Ishikawa (cell line): ENCODE measurements around the gene RGS4.

Experiments
- CEBPB ChIP-seq: IDR thresholded peaks from 2 replicates; pipeline ENCODE4 v1.6.1; 2012
- CREB1 ChIP-seq: IDR thresholded peaks from 2 replicates; pipeline ENCODE4 v1.6.1; 2012; ENCODE audit warnings: low read depth
- EGR1 ChIP-seq: IDR thresholded peaks from 2 replicates; pipeline ENCODE4 v1.6.1; 2012
- EP300 ChIP-seq: IDR thresholded peaks from 2 replicates; pipeline ENCODE4 v1.6.1; 2012; ENCODE audit warnings: borderline replicate concordance
- FOXM1 ChIP-seq: IDR thresholded peaks from 2 replicates; pipeline ENCODE4 v1.6.1; 2012; ENCODE audit warnings: low read depth, borderline replicate concordance
- NFIC ChIP-seq: IDR thresholded peaks from 2 replicates; pipeline ENCODE4 v1.6.1; 2012
- RAD21 ChIP-seq: IDR thresholded peaks from 2 replicates; pipeline ENCODE4 v1.6.1; 2012; ENCODE audit warnings: low read depth
- TAF1 ChIP-seq: IDR thresholded peaks from 2 replicates; pipeline ENCODE4 v1.6.1; 2012; ENCODE audit warnings: low read depth, mild to moderate bottlenecking
- TCF12 ChIP-seq: IDR thresholded peaks from 2 replicates; pipeline ENCODE4 v1.6.1; 2012; ENCODE audit warnings: low read depth
- TEAD4 ChIP-seq: IDR thresholded peaks from 2 replicates; pipeline ENCODE4 v1.6.1; 2012
- YY1 ChIP-seq: IDR thresholded peaks from 2 replicates; pipeline ENCODE4 v1.6.1; 2012; ENCODE audit warnings: low read depth
- ZBTB7A ChIP-seq: IDR thresholded peaks from 2 replicates; pipeline ENCODE4 v1.6.1; 2012; ENCODE audit warnings: low read depth
- TF ChIP-seq, protein P1 (sequence below): IDR thresholded peaks from 2 replicates; pipeline ENCODE4 v1.6.1; 2012
- TF ChIP-seq, protein P2 (sequence below): IDR thresholded peaks from 2 replicates; pipeline ENCODE4 v1.6.1; 2012
- TF ChIP-seq, protein P3 (sequence below): IDR thresholded peaks from 2 replicates; pipeline ENCODE4 v1.6.1; 2012; ENCODE audit warnings: low read depth, mild to moderate bottlenecking

The RGS4 gene

DNA sequence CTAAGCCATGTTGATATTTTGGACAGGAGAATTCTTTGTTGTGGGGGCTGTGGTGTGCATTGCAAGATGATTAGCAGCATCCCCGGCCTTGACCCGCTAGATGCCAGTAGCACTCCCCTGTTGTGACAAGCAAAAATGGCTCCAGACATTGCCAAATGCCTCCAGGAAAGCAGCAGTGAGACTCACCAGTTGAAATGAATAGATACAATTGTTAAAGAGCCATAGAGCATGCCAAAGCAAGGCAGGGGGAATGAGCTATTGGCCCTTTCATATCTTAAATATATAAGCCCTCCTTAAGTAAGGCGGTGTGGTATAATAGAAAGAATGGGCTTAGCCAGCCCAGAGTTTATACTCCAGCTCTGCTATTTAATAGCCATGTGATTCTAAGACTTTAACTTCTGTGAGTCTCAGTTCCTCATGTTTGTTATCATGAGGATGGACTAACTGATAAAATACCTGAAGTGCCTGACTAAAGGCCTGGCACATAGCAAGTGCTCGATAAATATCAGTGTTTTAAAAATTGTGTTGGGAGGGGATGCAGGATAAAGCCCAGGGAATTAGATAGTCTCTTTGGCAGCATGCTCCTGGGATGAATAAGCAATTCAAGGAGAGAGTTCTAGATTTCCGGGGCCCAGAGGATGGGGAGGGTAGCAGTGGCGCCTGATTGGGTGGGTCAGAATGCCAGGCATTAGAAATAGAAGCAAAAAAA, 21.1 kb upstream of the RGS4 start:
- TF ChIP-seq EGR1: no peak
- no peak for TF ChIP-seq CREB1
- TF ChIP-seq TCF12: no peak
- TF ChIP-seq CEBPB: no peak
- TF ChIP-seq, protein P1, sequence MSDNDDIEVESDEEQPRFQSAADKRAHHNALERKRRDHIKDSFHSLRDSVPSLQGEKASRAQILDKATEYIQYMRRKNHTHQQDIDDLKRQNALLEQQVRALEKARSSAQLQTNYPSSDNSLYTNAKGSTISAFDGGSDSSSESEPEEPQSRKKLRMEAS: no peak
- TF ChIP-seq, protein P2, sequence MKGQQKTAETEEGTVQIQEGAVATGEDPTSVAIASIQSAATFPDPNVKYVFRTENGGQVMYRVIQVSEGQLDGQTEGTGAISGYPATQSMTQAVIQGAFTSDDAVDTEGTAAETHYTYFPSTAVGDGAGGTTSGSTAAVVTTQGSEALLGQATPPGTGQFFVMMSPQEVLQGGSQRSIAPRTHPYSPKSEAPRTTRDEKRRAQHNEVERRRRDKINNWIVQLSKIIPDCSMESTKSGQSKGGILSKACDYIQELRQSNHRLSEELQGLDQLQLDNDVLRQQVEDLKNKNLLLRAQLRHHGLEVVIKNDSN: no peak
- TF ChIP-seq RAD21: no peak
- no peak for TF ChIP-seq YY1
- TF ChIP-seq EP300: no peak
- TF ChIP-seq ZBTB7A: no peak
- TF ChIP-seq TAF1: no peak
- TF ChIP-seq, protein P3, sequence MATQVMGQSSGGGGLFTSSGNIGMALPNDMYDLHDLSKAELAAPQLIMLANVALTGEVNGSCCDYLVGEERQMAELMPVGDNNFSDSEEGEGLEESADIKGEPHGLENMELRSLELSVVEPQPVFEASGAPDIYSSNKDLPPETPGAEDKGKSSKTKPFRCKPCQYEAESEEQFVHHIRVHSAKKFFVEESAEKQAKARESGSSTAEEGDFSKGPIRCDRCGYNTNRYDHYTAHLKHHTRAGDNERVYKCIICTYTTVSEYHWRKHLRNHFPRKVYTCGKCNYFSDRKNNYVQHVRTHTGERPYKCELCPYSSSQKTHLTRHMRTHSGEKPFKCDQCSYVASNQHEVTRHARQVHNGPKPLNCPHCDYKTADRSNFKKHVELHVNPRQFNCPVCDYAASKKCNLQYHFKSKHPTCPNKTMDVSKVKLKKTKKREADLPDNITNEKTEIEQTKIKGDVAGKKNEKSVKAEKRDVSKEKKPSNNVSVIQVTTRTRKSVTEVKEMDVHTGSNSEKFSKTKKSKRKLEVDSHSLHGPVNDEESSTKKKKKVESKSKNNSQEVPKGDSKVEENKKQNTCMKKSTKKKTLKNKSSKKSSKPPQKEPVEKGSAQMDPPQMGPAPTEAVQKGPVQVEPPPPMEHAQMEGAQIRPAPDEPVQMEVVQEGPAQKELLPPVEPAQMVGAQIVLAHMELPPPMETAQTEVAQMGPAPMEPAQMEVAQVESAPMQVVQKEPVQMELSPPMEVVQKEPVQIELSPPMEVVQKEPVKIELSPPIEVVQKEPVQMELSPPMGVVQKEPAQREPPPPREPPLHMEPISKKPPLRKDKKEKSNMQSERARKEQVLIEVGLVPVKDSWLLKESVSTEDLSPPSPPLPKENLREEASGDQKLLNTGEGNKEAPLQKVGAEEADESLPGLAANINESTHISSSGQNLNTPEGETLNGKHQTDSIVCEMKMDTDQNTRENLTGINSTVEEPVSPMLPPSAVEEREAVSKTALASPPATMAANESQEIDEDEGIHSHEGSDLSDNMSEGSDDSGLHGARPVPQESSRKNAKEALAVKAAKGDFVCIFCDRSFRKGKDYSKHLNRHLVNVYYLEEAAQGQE: no peak
- no peak for TF ChIP-seq TEAD4
- no peak for TF ChIP-seq NFIC
- no peak for TF ChIP-seq FOXM1

DNA sequence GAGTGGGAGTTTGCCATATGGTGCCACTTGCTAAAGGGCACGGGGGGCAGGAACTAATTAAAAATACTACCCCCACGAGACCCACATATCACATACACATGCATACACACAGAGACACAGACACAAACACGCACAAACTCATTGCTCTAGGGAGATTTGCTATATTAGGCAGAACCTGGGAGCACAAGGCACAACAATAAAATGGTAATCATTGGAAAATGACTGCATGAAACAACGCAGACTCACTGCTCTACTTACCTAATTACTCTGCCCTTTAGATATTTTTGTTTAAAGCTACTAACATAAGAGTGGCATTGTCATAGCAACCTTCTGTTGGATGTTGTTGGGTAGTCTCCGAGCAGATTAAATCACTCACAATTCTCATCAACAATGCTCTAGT, 20.3 kb upstream of the RGS4 start:
- TF ChIP-seq FOXM1 (no peak), EGR1 (no peak), TEAD4 (no peak), CREB1 (no peak), TCF12 (no peak), ZBTB7A (no peak), RAD21 (no peak), EP300 (no peak), TAF1 (no peak)
- TF ChIP-seq, protein P2: no peak
- TF ChIP-seq, protein P3: no peak

DNA sequence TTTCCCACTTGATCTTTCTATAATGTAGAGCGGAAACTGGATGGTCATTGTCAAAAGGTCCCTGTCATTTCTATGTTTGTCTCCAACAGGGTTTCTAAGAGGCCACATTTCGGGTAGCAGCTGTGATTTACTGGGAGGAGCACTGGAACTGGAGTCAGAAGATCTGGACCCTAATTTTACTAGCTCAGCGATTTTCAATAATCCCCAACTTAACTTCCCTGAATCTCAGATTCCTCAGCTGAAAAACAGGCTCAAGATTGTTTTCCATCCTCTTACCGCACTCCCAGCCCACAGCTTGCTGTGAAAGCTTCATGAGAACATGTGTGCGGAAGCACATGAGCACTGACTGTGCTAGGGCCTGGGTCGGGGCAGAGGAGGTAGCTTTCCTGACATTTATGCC, 19.9 kb upstream of the RGS4 start:
- TF ChIP-seq RAD21 (no peak), TCF12 (no peak), ZBTB7A (no peak), EGR1 (no peak), EP300 (no peak), YY1 (no peak), NFIC (no peak)

DNA sequence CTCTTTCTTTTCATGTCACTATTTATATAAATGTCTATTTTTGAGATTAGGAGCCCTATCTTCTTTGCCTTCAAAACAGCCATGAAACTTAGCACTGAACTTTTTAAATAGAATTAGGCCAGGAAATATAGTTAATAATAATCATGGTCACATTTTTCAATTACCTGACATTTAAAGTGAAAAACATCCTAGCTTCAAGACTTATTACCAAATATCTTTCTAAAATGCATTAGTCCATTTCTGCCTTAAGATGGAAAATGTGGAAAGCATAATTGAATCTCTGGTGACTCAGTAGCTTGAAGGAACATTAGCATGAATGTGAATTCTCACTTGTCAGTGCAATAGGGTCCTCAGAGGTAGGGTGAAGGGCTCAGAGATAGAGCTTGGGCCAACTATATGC, 18.7 kb upstream of the RGS4 start:
- no peak for TF ChIP-seq ZBTB7A
- TF ChIP-seq CREB1: no peak
- TF ChIP-seq NFIC: no peak
- TF ChIP-seq EP300: no peak
- no peak for TF ChIP-seq RAD21
- TF ChIP-seq, protein P3: no peak

DNA sequence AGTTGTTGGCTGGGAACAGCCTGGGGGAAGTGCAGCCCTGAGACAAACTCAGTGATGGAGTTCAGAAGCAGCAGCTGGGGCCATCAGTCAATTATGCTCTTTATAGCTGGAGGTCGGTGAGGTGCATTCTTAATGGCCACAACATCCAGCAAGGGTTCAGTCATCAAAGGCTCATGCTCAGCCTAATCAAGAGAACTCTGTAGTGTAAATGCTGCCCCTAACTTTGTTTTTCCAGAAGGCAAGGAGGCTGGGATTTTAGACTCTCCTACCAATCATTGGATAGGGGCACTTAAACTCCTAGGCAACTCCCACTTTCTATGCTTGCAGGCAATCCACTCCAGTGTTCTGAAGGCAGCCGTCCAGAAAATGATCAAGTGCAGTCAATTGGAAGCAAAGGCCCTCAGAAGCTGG, 15.0 kb upstream of the RGS4 start:
- TF ChIP-seq TEAD4 (no peak), CEBPB (no peak), CREB1 (no peak), EP300 (no peak), FOXM1 (no peak)
- TF ChIP-seq, protein P3: no peak
